SK-N-SH (cell line): ENCODE measurements around the gene SYDE1.

Experiments
- CTCF ChIP-seq: fragments of 200-600 bp; sonication (generic); IDR thresholded peaks from 2 replicates; pipeline ENCODE4 v1.6.1; 2017; ENCODE audit warnings: antibody characterized with exemption, mild to moderate bottlenecking, moderate library complexity
- EP300 ChIP-seq, 2 experiments: IDR thresholded peaks; 2 replicates each; pipeline versions ENCODE4 v1.4.0 to v1.6.1; 2012; ENCODE audit warnings: borderline replicate concordance in 1 of 2, low read depth in 1 of 2, low read length in 1 of 2
- FOXM1 ChIP-seq: IDR thresholded peaks from 2 replicates; pipeline ENCODE4 v1.4.0; 2012; ENCODE audit warnings: low read depth, mild to moderate bottlenecking
- GABPA ChIP-seq: IDR thresholded peaks from 2 replicates; pipeline ENCODE4 v1.4.0; 2012; ENCODE audit warnings: low read depth, mild to moderate bottlenecking
- MXI1 ChIP-seq: IDR thresholded peaks from 2 replicates; pipeline ENCODE4 v1.6.1; 2012; ENCODE audit warnings: mild to moderate bottlenecking, low read depth, low read length, improper control_type of control experiment
- RAD21 ChIP-seq: IDR thresholded peaks from 2 replicates; pipeline ENCODE4 v1.6.1; 2012; ENCODE audit warnings: mild to moderate bottlenecking, low read length
- YY1 ChIP-seq: IDR thresholded peaks from 2 replicates; pipeline ENCODE4 v1.4.0; 2012; ENCODE audit warnings: low read depth, mild to moderate bottlenecking

GRCh38 chr19:15125232-15126067, 18.2 kb downstream of the SYDE1 start:
- TF ChIP-seq CTCF: no peak
- TF ChIP-seq RAD21: no peak
- no peak for TF ChIP-seq GABPA
- TF ChIP-seq EP300 (IDR thresholded peaks at IDR 0.05; ENCODE audit: borderline replicate concordance in 1 of 2, low read depth in 1 of 2, low read length in 1 of 2): no peak
- peak; percentile 59; the same call in 1 of the 2 replicates for TF ChIP-seq MXI1
- TF ChIP-seq YY1: peak; percentile 61; the same call in 1 of the 2 replicates
- 0 out of 2 replicates have a peak, but pooled peaks have one; percentile 28 for TF ChIP-seq FOXM1
